ENCODE results near the gene PUSL1.
"Not testable (repeated sequence)": the region's sequence is repeated elsewhere in the genome, so short reads cannot be mapped to it uniquely, and the experiment has no call there.

Gene PUSL1

DNA sequence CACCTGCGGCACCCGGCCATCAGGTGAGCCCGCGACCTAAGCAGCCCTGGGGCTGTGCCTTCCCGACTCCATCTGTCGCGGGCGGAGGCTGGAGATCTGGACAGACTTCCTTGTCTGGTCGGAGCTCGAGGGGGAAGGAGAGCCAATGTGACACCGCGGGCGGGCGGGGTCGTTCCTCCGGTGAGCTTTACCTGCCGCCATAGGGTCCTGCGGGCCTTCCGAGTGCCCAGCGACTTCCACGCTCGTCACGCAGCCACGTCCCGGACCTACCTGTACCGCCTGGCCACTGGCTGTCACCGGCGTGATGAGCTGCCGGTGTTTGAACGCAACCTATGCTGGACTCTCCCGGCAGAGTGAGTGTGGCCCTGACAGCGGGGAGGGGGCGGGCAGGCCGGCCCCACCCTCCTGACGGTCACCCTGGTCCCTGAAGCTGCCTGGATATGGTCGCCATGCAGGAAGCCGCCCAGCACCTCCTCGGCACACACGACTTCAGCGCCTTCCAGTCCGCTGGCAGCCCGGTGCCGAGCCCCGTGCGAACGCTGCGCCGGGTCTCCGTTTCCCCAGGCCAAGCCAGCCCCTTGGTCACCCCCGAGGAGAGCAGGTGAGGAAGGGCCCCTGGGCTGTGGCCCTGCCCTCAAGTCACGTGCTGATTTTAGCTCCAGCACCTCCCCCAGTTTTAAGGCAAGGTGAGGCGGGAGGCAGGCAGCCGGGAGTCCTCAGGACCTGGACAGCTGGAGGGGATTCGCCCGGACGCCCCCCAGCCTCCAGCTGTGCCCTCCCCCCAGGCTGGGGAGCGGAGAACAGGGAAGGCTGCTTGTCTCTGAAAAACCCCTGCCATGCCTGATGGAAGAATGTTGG, 1.1 kb downstream of the PUSL1 start:
- in situ Hi-C loops (cut with MboI; ENCODE audit: low sequenced_read_pairs), result no loop called here

DNA sequence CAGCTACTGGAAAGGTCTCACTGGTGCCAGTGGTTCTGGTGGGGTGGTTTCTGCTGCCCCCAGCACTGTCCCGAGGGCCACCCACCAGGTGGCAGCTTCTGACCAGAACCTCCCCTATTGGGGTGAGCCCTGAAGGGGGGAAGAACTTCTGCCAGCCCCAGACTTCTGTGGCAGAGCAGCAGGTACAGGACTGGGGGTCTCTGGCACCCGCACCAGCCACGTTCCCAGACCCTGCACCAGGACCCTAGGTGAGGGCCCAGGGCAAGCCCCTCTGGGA, 1.6 kb downstream of the PUSL1 start:
- in situ Hi-C loops (cut with MboI; ENCODE audit: low sequenced_read_pairs), result no loop called here

DNA sequence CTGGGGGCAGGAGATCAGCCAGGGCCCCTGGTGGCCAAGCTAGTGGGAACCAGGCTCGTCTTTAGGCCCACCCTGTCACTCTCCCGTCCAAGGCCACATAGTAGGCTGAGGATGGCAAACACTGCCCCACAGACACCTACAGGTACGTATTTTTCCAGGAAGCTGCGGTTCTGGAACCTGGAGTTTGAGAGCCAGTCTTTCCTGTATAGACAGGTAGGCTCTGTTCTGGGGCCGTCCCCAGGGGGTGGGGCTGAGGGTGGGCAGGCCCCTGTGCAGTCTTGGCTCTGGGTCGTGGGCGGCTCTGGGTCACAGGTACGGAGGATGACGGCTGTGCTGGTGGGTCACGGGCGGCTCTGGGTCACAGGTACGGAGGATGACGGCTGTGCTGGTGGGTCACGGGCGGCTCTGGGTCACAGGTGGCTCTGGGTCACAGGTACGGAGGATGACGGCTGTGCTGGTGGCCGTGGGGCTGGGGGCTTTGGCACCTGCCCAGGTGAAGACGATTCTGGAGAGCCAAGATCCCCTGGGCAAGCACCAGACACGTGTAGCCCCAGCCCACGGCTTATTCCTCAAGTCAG, 2.2 kb downstream of the PUSL1 start:
- in situ Hi-C loops (cut with MboI; ENCODE audit: low sequenced_read_pairs), result no loop called here

DNA sequence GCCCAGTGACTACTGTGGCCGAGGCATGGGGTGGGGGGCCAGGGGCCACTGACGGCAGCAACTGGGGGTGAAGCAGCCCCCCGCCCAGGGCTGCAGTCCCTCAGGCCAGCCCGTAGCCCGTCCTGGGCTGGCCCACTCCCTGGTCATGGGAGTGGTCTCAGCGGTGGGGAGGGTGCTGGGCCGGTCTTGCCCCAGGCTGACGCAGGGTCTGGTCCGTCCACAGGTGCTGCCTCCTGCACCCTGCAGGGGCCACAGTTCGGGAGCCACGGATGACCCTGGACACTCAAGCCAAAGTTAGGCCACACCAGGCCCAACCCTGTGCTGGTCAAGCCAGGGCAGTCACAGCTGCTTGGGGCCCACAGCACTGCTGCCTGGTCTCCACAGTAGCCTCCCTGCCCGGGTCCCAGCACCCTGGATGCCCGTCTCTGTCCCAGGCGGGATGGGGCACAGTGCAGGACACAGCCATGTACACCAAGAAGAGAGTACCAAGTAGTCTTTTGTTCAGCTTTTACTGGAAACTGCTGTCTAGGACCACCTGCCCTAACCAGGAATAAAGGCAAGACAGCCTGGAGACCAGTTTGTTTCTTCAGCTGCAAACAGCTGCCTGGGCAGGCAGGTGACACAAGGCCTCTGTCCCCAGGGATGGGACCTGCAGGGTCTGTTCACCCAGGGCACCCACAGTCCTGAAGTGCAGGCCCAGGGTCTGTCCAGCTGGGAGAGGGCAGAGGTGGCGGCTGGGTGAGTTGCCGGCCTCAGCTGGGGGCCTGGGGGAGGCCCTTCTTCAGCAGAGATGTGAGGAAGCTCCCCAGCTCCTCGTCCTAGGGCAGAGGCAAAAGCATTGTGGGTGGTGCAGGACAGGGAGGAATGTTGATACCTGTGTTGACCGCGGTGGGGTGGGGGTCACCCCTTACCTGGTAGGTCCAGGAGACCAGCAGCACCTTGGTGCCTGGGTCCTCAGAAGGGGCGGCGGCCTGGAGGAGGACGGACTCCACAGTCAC, 3.0 kb downstream of the PUSL1 start:
- in situ Hi-C loops (cut with MboI; ENCODE audit: low sequenced_read_pairs), result no loop called here

DNA sequence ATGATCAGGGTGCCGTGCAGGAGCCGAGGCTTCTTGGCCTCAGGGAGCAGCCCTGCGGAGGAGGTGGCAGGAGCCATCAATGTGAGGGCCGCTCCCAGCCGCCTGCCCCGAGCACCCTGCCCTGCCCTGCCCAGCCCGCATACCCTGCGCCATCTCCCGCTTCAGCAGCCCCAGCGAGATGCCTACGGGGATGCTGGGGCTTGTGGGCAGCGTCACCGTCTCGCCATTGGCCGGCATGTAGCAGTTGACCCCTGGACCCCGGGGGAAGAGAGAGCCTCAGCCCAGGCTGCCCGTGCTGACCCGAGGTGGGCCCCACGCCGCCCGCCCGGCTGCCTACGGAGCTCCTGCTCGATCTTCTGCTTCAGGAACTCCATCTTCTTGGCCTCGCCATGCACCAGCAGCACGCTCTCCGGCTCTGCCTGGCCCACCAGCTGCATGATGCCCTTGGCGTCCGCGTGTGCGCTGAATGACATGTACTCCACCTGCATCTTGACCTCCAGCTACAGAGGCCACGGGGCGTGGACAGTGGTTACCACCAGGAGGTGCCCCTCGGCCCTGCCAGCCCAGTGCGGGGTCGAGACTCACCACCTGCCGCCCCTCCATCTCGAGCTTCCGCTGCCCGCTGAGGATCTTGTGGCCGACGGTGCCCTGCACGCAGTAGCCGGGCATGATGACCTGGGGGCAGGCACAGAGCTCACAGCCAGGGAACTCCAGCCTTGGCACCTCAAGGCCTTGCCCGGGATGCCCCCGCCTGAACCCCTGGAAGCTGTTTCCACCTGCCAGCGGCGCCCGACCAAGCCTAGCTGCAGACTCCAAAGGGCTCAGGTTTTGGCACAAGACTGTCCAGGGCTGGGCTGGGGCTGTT, 4.3 kb downstream of the PUSL1 start:
- in situ Hi-C loops (cut with MboI; ENCODE audit: low sequenced_read_pairs), result no loop called here

DNA sequence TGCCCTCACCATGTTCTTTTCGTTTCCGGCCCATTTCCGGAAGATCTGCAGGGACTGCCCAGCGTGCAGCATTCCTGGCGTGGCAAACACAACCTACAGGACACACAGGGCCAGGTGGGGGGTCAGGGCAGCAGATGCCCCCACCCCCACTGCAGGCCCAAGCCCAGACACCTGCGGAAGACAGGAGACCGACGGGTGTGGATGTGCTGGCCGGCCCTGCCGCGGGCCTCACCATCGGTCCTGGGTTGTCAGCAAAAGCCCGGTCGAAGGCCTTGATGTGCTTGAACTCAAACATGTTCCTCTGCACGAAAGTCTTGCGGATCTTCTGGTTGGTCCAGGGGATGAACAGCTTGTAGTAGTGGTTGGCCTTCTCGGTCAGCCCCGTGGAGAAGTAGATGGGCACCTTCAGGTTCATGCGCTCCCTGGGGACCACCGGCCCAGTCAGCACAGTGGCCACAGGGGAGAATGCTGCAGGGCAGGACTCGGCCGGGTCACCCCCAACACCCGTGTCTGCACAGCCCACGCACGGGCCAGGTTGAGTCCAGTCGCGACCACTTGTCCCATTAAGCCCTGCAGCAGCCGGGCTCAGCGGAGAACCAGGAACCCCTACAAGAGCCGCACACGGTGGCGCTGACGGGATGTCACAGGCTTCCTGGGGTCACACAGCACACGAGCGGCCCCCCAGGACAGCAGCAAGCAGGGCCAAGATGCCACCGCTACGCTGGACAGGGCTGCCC, 5.3 kb downstream of the PUSL1 start:
- in situ Hi-C loops (cut with MboI; ENCODE audit: low sequenced_read_pairs), result no loop called here

DNA sequence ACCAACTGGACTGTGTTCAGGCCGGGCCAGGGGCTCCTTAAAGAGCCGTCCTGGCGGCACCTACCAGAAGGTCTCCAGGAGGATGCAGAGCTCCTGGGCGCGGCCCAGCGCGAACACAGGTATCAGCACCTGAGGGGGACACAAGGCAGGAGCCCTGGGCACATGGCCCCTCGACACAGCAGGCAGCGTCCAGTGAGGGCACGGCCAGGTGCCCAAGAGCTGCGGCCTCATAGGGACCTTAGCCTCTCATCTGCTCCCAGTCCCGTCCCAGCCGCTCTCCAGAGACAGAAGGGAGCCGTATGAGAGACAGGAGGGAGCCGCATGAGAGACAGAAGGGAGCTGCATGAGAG, 5.8 kb downstream of the PUSL1 start:
- in situ Hi-C loops (cut with MboI; ENCODE audit: low sequenced_read_pairs), result no loop called here

DNA sequence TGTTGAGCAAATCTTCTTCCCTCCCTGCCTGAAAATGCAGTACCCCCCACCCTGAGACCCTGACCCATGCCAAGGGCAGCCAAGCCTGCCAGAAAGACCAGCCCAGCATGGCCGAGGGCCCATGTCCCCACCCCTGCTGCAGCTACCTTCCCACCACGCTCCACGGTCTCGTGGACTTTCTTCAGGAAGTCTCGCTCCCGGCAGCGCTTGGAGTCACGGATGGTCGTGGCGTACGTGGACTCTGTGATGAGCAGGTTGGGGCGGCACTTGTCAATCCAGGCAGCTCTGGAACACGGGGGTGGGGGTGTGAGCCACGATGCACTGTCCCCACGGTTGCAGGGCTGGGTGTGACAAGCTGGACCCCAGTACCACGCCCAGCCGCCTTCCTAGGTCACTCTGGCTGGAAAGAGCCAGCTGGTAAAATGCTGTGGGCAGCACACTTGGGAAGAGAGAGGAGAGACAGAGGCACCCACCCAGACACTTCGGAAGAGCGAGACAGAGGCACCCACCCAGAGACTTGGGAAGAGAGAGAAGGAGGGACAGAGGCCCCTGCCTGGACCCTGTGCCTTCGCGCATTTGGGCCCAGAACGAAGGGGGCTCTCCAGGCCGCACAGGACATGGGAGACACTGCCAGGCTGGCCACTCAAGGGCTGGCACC, 6.4 kb downstream of the PUSL1 start:
- in situ Hi-C loops (cut with MboI; ENCODE audit: low sequenced_read_pairs), result no loop called here

DNA sequence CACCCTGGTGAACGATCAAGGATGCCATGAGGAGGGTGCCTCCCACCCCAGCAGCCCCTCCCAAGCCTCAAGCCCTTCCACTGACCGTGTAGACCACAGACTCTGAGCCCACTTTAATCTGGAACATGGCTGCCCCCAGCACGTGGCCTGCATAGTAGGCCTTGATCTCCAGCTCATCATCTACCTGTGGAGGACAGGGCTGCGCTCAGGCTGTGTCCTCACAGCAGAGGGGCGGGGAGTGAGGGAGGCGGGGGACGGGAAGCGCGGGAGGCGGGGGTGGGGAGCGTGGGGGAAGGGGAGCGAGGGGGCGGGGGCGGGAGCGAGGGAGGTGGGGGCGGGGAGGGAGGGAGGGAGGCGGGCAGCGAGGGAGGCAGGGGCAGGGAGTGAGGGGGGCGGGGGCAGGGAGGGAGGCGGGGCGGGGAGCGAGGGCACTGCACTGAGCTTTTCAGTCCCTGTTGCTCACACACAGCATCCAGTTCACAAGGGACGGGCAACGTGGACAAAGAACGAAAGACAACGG, 7.1 kb downstream of the PUSL1 start:
- in situ Hi-C loops (cut with MboI; ENCODE audit: low sequenced_read_pairs), result no loop called here

DNA sequence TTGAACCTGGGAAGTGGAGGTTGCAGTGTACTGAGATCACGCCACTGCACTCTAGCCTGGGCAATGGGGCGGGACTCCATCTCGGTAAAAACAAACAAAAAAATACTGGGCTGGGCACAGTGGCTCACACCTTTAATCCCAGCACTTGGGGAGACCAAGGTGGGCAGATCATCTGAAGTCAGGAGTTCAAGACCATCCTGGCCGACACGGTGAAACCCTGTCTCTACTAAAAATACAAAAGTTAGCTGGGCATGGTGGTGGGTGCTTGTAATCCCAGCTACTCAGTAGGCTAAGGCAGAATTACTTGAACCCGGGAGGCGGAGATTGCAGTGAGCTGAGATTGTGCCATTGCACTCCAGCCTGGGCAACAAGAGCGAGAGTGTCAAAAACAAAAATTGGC, 7.8 kb downstream of the PUSL1 start:
- in situ Hi-C loops (cut with MboI; ENCODE audit: low sequenced_read_pairs), result not testable (repeated sequence)

DNA sequence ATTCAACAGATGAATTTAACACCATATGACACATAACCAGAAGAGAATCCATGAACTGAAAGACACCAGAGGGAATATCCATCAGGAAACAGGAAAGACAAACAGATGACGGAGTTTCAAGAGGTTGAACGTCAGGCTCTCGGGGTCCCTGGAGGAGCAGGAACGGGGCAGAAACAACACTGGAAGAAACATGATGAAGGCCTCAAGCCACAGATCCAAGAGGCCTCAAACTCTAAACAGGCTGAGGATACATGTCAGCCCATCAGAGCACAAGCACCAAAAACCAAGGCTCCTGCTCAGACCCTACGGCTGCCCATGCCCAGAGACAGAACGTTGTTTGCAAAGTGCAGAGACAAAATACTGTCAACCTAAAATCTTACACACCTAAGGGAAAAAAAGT, 9.0 kb downstream of the PUSL1 start:
- in situ Hi-C loops (cut with MboI; ENCODE audit: low sequenced_read_pairs), result no loop called here

DNA sequence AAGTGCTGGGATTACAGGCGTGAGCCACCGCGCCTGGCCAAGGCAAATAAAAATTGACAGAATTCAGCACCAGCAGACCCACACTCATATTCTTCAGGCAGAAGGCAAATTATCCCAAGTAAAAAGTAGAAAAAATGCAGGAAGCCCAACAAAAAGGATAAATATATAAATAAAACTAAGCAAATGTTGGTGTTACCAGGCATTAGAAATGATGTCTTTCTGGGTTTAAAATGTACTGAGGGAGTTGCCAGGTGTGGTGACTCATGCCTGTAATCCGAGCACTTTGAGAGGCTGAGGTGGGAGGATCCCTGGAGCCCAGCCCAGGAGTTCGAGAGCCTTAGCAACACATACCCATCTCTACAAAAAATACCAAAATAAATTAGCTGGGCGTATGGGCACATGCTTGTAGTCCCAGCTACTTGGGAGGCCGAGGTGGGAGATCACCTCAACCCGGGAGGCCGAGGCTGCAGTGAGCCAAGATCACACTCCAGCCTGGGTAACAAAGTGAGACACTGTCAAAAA, 9.8 kb downstream of the PUSL1 start:
- in situ Hi-C loops (cut with MboI; ENCODE audit: low sequenced_read_pairs), result no loop called here

DNA sequence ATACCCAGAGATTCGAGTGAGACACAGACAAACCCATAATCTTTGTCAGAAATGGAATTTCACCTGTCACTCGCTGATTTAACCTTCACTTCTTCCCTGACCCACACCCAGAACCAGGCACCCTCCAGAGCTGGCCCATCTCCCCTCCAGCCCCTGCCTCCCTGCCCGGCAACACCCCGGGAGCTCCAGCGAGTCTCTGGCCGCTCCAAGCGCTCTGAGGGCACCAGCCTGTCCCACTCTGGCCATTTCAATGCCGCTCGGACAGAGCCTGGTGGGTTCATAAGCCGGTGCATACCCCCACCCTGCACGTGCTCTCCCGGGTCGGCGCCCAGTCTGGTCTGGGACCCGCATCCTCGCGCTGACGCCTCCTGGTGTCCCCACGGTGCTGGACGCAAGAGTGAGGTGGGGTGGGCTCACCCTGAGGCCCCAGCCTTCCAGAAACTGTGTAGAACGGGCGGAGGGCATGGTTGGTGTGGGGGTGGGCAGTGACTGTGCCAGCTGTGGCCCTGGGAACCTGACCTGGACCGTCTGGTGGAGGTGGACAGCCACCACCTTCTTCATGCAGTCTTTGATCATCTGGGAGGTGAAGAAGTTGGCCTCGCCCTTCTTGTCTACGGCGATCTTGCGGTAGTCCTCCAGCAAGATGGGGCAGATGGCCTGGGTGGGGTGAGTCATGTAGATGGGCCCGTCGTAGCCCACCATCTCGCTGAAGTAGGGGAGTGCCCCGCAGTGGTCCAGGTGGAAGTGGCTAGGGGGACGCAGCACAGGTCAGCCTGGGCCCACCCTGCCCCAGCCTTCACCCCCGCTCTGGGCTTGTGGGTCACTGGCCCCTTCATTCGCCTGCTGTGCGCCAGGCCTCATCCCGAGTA, 10.6 kb downstream of the PUSL1 start:
- in situ Hi-C loops (cut with MboI; ENCODE audit: low sequenced_read_pairs), result no loop called here

DNA sequence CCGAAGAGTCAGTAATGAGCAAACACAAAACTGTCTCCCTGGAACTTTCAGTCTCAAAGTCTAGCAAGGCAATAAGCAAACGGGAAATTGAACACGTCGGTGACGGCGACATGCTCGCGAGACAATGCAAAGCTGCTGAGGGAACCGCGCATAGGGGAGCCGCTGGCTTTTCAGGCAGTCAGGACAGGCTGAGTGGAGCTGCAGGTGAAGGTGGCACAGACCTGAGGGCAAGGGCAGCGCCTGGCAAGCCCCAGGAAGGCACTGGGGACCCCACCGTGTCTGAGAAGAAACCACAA, 11.2 kb downstream of the PUSL1 start:
- in situ Hi-C loops (cut with MboI; ENCODE audit: low sequenced_read_pairs), result no loop called here

DNA sequence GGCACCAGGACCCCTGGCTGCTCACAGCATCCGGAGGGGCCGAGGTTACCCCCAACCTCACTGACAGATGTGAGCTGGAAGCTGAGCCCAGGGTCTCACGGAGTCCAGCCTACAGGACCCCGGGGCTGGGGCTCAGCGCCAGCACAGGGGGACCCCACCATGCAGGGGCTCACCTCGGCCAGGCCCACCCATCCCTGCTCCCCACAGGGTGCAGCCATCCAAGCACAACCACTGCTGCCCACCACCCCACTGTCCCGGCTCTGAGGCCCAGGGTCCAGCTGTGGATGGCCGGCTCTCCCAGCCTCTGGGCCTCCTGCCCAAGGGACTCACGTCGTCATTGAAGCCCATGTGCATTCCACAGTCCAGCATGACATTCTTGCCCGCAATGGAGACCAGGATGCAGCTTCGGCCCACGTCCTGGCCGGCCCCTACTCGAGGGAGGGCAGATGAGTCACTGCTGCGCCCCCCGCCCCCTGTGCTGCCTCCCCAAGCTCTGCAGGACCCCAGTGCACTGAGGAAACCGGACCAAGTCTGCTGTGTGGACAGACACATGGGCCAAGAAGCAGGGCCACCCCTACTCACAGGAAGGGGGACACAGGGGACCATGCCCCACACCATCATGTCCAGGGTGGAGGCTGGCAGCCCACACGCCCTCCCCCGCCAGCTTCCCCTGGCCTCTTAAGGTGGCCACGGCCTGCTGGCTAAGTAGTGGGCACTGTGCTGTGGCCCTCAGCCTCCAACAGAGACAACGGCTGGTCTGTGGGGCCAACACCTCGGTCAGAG, 12.5 kb downstream of the PUSL1 start:
- in situ Hi-C loops (cut with MboI; ENCODE audit: low sequenced_read_pairs), result no loop called here

DNA sequence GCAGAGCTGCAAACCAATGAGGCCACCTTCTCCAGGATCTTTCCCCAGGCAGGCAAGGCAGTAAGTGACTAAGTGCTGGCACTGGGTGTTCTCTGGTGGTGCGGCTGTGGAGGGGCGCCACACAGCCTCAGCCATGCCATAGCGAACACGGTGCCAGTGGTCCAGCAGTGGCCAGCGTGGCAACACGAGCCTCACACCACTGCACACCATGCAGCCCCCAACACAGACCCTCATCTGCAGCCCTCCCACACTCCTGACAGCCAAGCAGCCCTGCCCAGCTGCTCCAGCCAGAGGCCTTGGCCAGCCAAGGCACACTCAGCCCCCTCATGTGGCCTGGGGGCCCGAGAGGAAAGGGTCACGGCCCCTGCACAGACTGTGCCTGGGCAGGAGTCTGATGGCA, 13.1 kb downstream of the PUSL1 start:
- in situ Hi-C loops (cut with MboI; ENCODE audit: low sequenced_read_pairs), result no loop called here

DNA sequence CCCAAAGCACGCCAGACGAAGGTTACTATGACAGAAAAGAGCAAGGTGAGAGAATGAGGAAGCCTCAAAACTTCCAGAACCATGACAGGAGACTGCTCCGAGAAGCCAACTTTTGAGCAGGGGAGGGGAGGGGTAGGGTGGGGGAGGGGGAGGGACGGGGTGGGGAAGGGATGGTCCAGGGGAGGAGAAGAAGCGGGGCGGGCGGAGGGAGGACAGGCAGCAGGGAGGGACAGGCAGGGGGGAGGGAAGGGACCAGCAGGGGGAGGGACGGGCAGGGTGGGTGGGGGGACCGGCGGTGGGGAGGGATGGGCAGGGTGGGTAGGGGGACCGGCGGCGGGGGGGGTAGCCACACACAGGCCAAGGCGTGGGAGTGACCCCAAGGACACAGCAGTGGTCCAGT, 14.0 kb downstream of the PUSL1 start:
- in situ Hi-C loops (cut with MboI; ENCODE audit: low sequenced_read_pairs), result no loop called here

DNA sequence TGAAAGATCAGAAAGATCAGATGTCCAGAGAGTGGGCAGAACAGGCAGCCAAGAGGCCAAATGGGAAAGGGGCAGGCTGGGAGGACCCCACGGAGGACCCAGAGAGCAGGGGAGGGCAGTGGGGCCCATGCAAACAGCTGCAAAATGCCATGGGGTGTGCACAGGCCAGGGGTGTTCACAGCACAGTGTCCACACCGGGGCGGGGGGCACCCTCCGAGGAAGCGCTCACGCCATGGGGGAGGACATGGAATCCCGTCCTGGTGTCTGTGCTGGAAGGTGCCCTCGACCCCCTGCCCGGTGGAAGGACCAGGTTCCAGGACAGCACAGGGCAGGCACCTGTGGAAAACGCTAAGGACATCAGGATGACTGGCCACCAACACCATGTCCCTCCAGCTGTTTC, 14.6 kb downstream of the PUSL1 start:
- in situ Hi-C loops (cut with MboI; ENCODE audit: low sequenced_read_pairs), result no loop called here
